A673 (cell line): ENCODE data around the gene CSNK2B. TPM values are rescaled to one million over a fixed set of nuclear protein-coding genes. Genes with fewer than 3 reads are reported as not detected.

Experiments
- BruUV-seq: library from RNA; stranded (reverse); fragments of 400-500 nt; replicated peaks from 2 replicates; lab custom pipeline; 2021; lab: Mats Ljungman, UMichigan
- CTCF ChIA-PET: fragments of 300-600 bp; sonication (Branson Sonifier 250); formaldehyde crosslinking; loops from one replicate; lab custom pipeline; 2022; ENCODE audit warnings: antibody characterized with exemption; lab: Charles Lee
- POLR2A ChIA-PET: fragments of 300-600 bp; sonication (Branson Sonifier 250); formaldehyde crosslinking; loops from one replicate; lab custom pipeline; 2022; ENCODE audit warnings: antibody characterized with exemption; ENCODE audit not compliant: low non-redundant PET; lab: Charles Lee
- DNase-seq: peaks from one replicate; pipeline ENCODE4 v3.0.0-alpha.2; 2015; ENCODE audit warnings: low spot score
- H3K27ac ChIP-seq: fragments of 200-600 bp; sonication (generic); 2 replicates; pipeline ENCODE4 v1.5.1; 2016; ENCODE audit warnings: mixed run types, low read depth, mild to moderate bottlenecking, mixed read lengths, antibody characterized with exemption, low read length; ENCODE audit not compliant: poor library complexity, severe bottlenecking
- H3K27me3 ChIP-seq: fragments of 200-600 bp; sonication (generic); replicated peaks from 2 replicates; pipeline ENCODE4 v1.6.1; 2017; ENCODE audit warnings: mixed run types, low read depth, mild to moderate bottlenecking, mixed read lengths, antibody characterized with exemption, low read length; ENCODE audit not compliant: insufficient read depth, poor library complexity
- H3K36me3 ChIP-seq: fragments of 200-600 bp; sonication (generic); 2 replicates; pipeline ENCODE4 v1.6.1; 2016; ENCODE audit warnings: mixed run types, mild to moderate bottlenecking, mixed read lengths, antibody characterized with exemption, low read length; ENCODE audit not compliant: insufficient read depth, poor library complexity, severe bottlenecking
- H3K4me1 ChIP-seq: fragments of 200-600 bp; sonication (generic); 2 replicates; pipeline ENCODE4 v1.6.1; 2017; ENCODE audit warnings: mixed run types, mild to moderate bottlenecking, mixed read lengths, antibody characterized with exemption, low read length; ENCODE audit not compliant: insufficient read depth, poor library complexity, severe bottlenecking
- H3K4me3 ChIP-seq: fragments of 200-600 bp; sonication (generic); 2 replicates; pipeline ENCODE4 v1.5.1; 2016; ENCODE audit warnings: low read depth, mixed run types, mild to moderate bottlenecking, mixed read lengths, low read length; ENCODE audit not compliant: poor library complexity, severe bottlenecking
- H3K9me3 ChIP-seq: fragments of 200-600 bp; sonication (generic); 2 replicates; pipeline ENCODE4 v1.6.1; 2016; ENCODE audit warnings: mixed run types, low read depth, mild to moderate bottlenecking, mixed read lengths, antibody characterized with exemption, low read length; ENCODE audit not compliant: poor library complexity, severe bottlenecking
- EZH2 ChIP-seq: fragments of 200-600 bp; sonication (generic); IDR thresholded peaks from 2 replicates; pipeline ENCODE4 v1.6.1; 2017; ENCODE audit warnings: borderline replicate concordance, low read depth, mild to moderate bottlenecking, mixed read lengths, antibody characterized with exemption, low read length; ENCODE audit not compliant: poor library complexity, severe bottlenecking
- intact Hi-C: fragments of 100-400 bp; cut with micrococcal nuclease; formaldehyde crosslinking; loops from one replicate; pipeline ENCODE4 v1.10.0; 2022; ENCODE audit not compliant: unreplicated experiment
- total RNA-seq: library from RNA; stranded (reverse); gene quantifications from 2 replicates; pipeline ENCODE4 v1.2.3, GENCODE V29; 2021
- TF ChIP-seq, protein P1 (sequence below): fragments of 300-800, 200-600 bp; sonication (generic); conservative IDR thresholded peaks from 2 replicates; pipeline ENCODE4 v1.5.1; 2017; ENCODE audit warnings: low read depth, mild to moderate bottlenecking, antibody characterized with exemption, low read length, moderate library complexity, mixed read lengths

Gene CSNK2B
- total RNA-seq, 1 experiment from 2014 or later: 253 TPM

DNA sequence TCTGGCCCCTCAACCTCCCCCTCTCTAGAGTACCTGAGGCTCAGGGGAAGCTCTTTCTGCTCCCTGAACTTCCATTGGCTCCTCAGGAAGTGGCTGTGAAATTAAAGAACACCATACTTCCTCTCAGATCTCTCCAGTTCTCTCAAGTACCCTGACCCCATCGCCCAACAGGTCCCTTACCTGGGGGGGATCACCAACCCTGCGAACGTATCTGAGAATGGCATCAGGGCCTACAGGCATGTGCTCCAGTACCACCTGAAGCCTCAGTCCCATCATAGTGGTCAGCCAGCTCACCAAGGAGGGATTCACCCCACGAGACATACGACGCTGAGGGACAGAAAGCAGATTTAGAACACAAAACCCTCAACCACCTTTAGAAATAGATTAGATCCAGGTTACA is 25.3 kb upstream of the CSNK2B start:
- H3K27me3 ChIP-seq: no peaks in the 10 kb centered on the region
- intact Hi-C loops: no loop called here
- no peak overlapping the region for H3K27ac ChIP-seq
- CTCF ChIA-PET: no interaction called here
- no peaks in the 10 kb centered on the region for H3K9me3 ChIP-seq
- no peak for DNase-seq
- H3K4me3 ChIP-seq: no peak overlapping the region
- POLR2A ChIA-PET: interaction anchor here (0.6 to 0.8 kb wide), 2 partner anchors 14 to 329 kb away, joined by 3 read pairs; no protein-coding TSS in a partner anchor
- BruUV-seq: TSS peak; percentile 80
- no peaks in the 10 kb centered on the region for H3K4me1 ChIP-seq
- H3K36me3 ChIP-seq: peaks cover 95% of the 10 kb centered on the region
- TF ChIP-seq EZH2: no peak
- TF ChIP-seq, protein P1, sequence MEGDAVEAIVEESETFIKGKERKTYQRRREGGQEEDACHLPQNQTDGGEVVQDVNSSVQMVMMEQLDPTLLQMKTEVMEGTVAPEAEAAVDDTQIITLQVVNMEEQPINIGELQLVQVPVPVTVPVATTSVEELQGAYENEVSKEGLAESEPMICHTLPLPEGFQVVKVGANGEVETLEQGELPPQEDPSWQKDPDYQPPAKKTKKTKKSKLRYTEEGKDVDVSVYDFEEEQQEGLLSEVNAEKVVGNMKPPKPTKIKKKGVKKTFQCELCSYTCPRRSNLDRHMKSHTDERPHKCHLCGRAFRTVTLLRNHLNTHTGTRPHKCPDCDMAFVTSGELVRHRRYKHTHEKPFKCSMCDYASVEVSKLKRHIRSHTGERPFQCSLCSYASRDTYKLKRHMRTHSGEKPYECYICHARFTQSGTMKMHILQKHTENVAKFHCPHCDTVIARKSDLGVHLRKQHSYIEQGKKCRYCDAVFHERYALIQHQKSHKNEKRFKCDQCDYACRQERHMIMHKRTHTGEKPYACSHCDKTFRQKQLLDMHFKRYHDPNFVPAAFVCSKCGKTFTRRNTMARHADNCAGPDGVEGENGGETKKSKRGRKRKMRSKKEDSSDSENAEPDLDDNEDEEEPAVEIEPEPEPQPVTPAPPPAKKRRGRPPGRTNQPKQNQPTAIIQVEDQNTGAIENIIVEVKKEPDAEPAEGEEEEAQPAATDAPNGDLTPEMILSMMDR: no peak

DNA sequence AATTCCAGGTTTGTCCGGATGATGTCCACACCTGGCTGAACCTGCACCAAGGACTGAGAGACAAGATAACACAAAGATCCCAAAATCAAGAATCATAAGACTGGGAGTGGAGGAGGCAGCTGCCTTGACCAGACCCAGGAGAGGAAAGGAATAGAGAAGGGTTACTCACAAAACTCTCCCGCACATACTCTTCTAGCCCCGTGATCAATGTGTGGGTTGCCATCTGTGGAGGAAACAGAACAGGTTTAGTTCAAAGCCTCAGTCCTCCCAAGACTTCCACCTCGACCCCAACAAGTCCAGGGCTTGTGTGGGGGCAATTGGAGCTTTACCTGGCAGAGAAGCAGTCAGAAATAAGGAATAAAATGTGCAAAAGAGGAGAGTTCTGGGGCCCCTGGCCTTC is 24.5 kb upstream of the CSNK2B start:
- Histone ChIP-seq H3K27me3 (no peaks in the 10 kb centered on the region), H3K4me1 (no peaks in the 10 kb centered on the region), H3K4me3 (no peak overlapping the region), H3K36me3 (peaks cover 90% of the 10 kb centered on the region), H3K9me3 (no peaks in the 10 kb centered on the region), H3K27ac (no peak overlapping the region)
- BruUV-seq: no TSS peak
- ChIA-PET CTCF (no interaction called here), POLR2A (no interaction called here)
- intact Hi-C loops: no loop called here
- TF ChIP-seq, protein P1: no peak
- TF ChIP-seq EZH2: no peak
- DNase-seq: no peak

DNA sequence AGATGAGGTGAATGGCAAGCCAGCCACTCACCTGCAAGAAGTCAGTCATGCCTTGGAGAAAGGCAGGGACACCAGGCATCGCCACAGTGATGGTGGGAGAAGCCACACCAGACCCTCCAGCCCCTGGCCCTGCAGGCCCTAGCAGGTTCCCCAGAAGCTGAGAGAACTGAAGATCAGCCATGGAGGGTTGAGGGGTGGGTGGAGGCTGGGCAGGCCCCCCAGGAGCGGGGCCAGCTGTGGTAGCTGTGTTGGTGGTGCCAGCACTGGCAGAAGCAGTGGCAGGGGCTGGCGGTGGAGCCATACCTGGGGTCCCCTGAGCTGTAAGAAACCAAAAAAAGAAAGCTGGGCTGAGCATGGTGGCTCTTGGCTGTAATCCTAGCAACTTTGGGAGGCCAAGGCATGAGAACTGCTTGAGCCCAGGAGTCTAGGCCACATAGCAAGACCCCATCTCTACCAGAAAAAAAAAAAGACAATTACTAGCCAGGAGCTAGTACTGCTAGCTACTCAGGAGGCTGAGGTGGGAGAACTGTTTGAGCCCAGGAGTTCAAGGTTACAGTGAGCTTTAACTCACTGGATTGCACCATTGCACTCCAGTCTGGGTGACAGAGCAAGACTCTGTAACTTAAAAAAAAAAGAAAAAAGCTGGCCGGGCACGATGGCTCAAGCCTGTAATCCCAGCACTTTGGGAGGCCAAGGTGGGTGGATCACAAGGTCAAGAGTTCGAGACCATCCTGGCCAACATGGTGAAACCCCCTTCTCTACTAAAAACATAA is 22.9 kb upstream of the CSNK2B start:
- CTCF ChIA-PET: no interaction called here
- no TSS peak for BruUV-seq
- POLR2A ChIA-PET: interaction anchor here (0.6 kb wide), 1 partner anchor 127 kb away, joined by 3 read pairs; no protein-coding TSS in a partner anchor
- no peaks in the 10 kb centered on the region for H3K27me3 ChIP-seq
- no peaks in the 10 kb centered on the region for H3K9me3 ChIP-seq
- H3K27ac ChIP-seq: no peak overlapping the region
- DNase-seq: no peak
- H3K36me3 ChIP-seq: peaks cover 84% of the 10 kb centered on the region
- TF ChIP-seq, protein P1: no peak
- no peak for TF ChIP-seq EZH2
- no peaks in the 10 kb centered on the region for H3K4me1 ChIP-seq
- no peak overlapping the region for H3K4me3 ChIP-seq
- intact Hi-C loops: no loop called here
